ENCODE measurements around the gene GTPBP4. TPM values are rescaled to one million over a fixed set of nuclear protein-coding genes. Genes with fewer than 3 reads are reported as not detected.

GTPBP4 gene
- total RNA-seq, 1 donor from 2014 or later, result 57.8 TPM

DNA sequence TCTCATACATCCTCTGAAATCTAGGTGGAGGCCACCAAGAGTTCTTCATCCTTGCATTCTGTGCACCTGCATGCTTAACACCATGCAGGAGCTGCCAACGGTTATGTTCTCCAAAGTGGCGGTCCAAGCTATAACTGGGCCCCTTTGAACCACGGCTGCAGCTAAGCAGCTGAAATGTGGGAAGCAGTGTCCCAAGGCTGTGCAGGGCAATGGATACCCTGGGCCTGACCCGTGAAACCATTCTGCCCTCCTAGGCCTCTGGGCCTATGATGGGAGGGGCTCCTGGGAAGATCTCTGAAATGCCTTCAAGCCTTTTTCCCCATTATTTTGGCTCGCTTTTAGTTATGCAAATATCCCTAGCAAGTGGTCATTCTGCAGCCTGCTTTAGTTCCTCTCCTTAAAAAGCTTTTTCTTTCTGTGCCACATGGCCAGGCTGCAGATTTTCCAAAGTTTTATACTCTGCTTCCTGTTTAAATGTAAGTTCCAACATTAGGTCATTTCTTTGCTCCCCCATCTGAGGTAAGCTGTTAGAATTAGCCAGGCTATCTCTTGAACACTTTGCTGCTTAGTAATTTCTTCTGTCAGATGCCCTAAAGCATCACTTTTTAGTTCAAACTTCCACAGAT lies 7.7 kb upstream of the GTPBP4 start:
- Mint-ChIP-seq H3K4me1 (ENCODE audit: unreplicated experiment) (no peaks in the 10 kb centered on the region), H3K9me3 (peaks cover 12% of the 10 kb centered on the region), H3K27me3 (no peaks in the 10 kb centered on the region), H3K4me3 (no peak overlapping the region), H3K27ac (no peak overlapping the region), H3K36me3 (peaks cover 19% of the 10 kb centered on the region)
- no peak for TF ChIP-seq CTCF (conservative IDR thresholded peaks at IDR 0.05)
- DNase-seq (ENCODE audit: extremely low spot score, unreplicated experiment), result no peak

- DNase-seq (ENCODE audit: extremely low spot score, unreplicated experiment), result no peak
- no peak for TF ChIP-seq CTCF (conservative IDR thresholded peaks at IDR 0.05)
- Mint-ChIP-seq H3K4me1 (ENCODE audit: unreplicated experiment) (peaks cover 5% of the 10 kb centered on the region), H3K4me3 (no peak overlapping the region), H3K9me3 (peaks cover 12% of the 10 kb centered on the region), H3K36me3 (peaks cover 13% of the 10 kb centered on the region), H3K27me3 (no peaks in the 10 kb centered on the region), H3K27ac (no peak overlapping the region)
Measured at GRCh38 chr10:983401-983800, 4.8 kb upstream of the GTPBP4 start.

DNA sequence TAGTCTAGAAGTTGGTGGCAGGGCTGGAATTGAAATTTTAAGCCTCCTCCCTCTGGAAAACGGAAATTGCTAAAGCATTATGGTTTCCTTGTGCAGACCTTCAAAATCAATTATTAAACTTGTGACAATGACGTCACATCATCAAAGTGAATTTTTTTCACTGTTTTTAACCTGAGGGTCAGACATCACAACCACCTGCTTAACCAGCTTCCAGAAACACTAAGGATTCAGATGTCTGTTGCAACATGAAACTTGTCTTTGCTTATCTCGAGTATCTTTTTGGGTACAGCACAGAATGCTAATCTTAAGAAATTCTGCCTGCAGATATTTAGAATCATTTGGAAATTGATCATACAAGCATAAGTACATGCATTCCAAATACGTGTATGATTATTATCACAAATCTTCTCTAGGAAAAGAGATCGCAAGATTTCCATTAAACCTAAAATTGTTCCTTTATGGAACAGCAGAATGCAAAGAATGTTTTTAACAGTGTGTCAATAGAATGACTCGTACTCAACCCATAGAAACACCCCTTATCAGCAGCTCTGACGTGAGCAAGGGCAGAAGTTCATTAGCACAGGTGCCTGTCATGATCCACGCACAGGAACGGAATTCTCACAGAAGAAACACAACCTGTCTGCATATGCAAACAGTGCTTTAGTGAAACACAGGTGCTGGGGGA lies 4.1 kb upstream of the GTPBP4 start:
- Mint-ChIP-seq H3K4me3 (peak overlapping the region; percentile 43), H3K27ac (peak overlapping the region; percentile 89), H3K36me3 (peaks cover 9% of the 10 kb centered on the region), H3K27me3 (no peaks in the 10 kb centered on the region), H3K4me1 (ENCODE audit: unreplicated experiment) (peaks cover 5% of the 10 kb centered on the region), H3K9me3 (peaks cover 7% of the 10 kb centered on the region)
- DNase-seq (ENCODE audit: extremely low spot score, unreplicated experiment), result no peak
- no peak for TF ChIP-seq CTCF (conservative IDR thresholded peaks at IDR 0.05)

DNA sequence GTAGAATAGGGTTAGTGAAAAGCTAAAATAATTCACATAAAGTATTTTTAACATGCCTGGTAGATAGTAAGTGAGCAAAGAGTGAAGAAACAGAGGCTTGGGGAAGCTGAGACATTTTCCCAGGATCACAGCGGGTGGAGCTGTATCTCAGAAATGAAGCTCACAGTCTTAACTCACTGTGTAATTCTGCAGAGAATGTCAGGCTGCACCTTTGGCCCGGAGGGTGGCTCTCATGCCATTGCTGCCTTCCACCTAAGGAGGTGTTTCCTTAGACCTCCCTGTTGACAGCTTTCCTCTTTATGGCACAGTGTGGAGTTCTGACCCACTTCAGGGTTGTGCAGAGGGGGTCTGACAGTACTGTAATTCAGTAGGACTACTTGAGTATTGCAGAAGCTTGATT lies 2.9 kb upstream of the GTPBP4 start:
- peaks cover 10% of the 10 kb centered on the region for H3K4me1 Mint-ChIP-seq (ENCODE audit: unreplicated experiment)
- DNase-seq (ENCODE audit: extremely low spot score, unreplicated experiment), result no peak
- no peaks in the 10 kb centered on the region for H3K27me3 Mint-ChIP-seq
- H3K27ac Mint-ChIP-seq, result peak overlapping the region; percentile 97
- no peak overlapping the region for H3K4me3 Mint-ChIP-seq
- TF ChIP-seq CTCF (conservative IDR thresholded peaks at IDR 0.05), result no peak
- H3K9me3 Mint-ChIP-seq, result peaks cover 5% of the 10 kb centered on the region
- H3K36me3 Mint-ChIP-seq, result peaks cover 11% of the 10 kb centered on the region

DNA sequence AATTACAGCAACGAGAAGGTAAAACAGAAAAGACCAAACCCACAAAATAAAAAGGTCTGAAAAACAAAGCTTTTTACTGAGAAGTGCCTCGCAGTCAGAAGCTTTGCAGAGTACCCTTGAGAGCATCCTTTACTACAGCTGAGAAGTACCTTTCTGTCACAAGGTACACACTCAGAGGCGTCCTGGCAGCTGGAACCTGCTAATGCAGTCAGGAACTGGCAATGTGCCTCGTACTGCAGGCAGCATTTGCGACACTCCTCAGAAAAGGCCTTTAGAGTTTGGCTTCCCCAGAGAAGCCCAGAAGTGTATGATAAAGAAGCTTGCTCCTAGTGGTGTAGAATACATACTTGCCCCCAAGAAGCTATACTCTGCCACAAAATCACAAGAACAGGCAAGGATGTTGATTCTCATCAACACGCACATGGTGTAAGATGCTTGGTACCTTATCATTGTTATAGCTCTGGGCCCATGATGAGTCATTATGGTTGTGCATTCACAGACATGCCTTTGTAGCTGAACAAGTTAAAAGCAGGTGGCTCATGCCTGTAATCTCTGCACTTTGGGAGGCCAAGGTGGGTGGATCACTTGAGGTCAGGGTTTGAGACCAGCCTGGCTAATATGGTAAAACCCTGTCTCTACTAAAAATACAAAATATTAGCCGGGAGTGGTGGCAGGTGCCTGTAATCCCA lies 2.0 kb upstream of the GTPBP4 start:
- no peaks in the 10 kb centered on the region for H3K27me3 Mint-ChIP-seq
- peaks cover 19% of the 10 kb centered on the region for H3K4me1 Mint-ChIP-seq (ENCODE audit: unreplicated experiment)
- H3K27ac Mint-ChIP-seq, result peak overlapping the region; percentile 97
- no peaks in the 10 kb centered on the region for H3K9me3 Mint-ChIP-seq
- H3K36me3 Mint-ChIP-seq, result peaks cover 13% of the 10 kb centered on the region
- H3K4me3 Mint-ChIP-seq, result peak overlapping the region; percentile 98
- no peak for DNase-seq (ENCODE audit: extremely low spot score, unreplicated experiment)
- no peak for TF ChIP-seq CTCF (conservative IDR thresholded peaks at IDR 0.05)

All from type B pancreatic cell (in vitro differentiated cells).